ENCODE results near the gene TNNT2. TPM values are rescaled to one million over a fixed set of nuclear protein-coding genes. Genes with fewer than 3 reads are reported as not detected.

Gene TNNT2
- polyA plus RNA-seq, 4 donors = 0.78 to 86.7 (median 12.6) TPM

DNA sequence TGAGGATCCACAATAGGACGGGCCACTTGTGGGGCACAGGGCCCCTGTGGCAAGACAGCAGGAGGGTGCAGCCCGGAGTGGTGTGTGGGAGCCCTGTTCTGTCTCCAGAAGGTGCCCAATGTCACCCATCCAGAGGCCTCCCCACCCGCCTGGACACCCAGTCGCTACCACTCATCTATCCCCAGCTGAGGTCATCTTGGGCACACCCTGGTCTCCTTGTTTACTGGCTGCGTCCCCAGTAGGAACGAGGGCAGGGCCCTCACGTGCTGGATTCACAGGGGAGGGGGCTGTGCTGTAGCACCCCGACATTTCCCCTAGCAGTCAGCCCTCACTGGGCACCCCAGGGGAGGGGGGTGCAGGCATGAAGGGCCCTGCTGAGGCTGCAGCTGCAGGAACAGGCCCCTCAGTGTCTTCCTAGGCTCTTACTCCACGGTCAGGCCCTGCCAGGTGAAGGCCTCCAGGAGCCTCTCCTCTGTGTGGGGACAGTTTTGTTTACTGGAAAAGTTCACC is 2.3 kb upstream of the TNNT2 start:
- Histone ChIP-seq H3K9me3 (ENCODE audit: control insufficient read depth in 2 of 2, insufficient read depth in 1 of 2, low read depth in 1 of 2, low read length in 1 of 2) (no peaks in the 10 kb centered on the region), H3K4me1 (ENCODE audit: control insufficient read depth in 3 of 3, insufficient read depth in 2 of 3, low read depth in 1 of 3, low read length in 2 of 3) (peaks cover 0 to 10% (median 0%) of the 10 kb centered on the region in 3 donors), H3K36me3 (ENCODE audit: control insufficient read depth in 3 of 3, insufficient read depth in 2 of 3, low read depth in 1 of 3, low read length in 3 of 3) (peaks cover 0 to 53% (median 8%) of the 10 kb centered on the region in 3 donors), H3K4me3 (ENCODE audit: low read depth in 1 of 3, low read length in 3 of 3) (no peak overlapping the region), H3K27me3 (ENCODE audit: control insufficient read depth in 3 of 3, insufficient read depth in 3 of 3, low read length in 3 of 3) (peaks cover 0 to 10% (median 0%) of the 10 kb centered on the region in 3 donors), H3K27ac (ENCODE audit: low read depth in 1 of 3, low read length in 2 of 3) (no peak overlapping the region)
- FAIRE-seq (no peak), DNase-seq (no peak)
- WGBS, 3 donors = 44 to 75% (median 66%) methylated on average over 9 of the region's 9 CpGs

GRCh38 chr1:201378804-201379203 is 1.3 kb upstream of the TNNT2 start:
- peaks cover 0 to 43% (median 5%) of the 10 kb centered on the region in 3 donors for H3K36me3 ChIP-seq (ENCODE audit: control insufficient read depth in 3 of 3, insufficient read depth in 2 of 3, low read depth in 1 of 3, low read length in 3 of 3)
- no peak overlapping the region for H3K27ac ChIP-seq (ENCODE audit: low read depth in 1 of 3, low read length in 2 of 3)
- peaks cover 0 to 10% (median 0%) of the 10 kb centered on the region in 3 donors for H3K4me1 ChIP-seq (ENCODE audit: control insufficient read depth in 3 of 3, insufficient read depth in 2 of 3, low read depth in 1 of 3, low read length in 2 of 3)
- H3K4me3 ChIP-seq (ENCODE audit: low read depth in 1 of 3, low read length in 3 of 3) = no peak overlapping the region
- FAIRE-seq (no peak), DNase-seq (no peak)
- no peaks in the 10 kb centered on the region for H3K9me3 ChIP-seq (ENCODE audit: control insufficient read depth in 2 of 2, insufficient read depth in 1 of 2, low read depth in 1 of 2, low read length in 1 of 2)
- 38 to 76% (median 55%) methylated on average over 6 of the region's 6 CpGs for WGBS, 3 donors
- H3K27me3 ChIP-seq (ENCODE audit: control insufficient read depth in 3 of 3, insufficient read depth in 3 of 3, low read length in 3 of 3) = peaks cover 0 to 11% (median 0%) of the 10 kb centered on the region in 3 donors

DNA sequence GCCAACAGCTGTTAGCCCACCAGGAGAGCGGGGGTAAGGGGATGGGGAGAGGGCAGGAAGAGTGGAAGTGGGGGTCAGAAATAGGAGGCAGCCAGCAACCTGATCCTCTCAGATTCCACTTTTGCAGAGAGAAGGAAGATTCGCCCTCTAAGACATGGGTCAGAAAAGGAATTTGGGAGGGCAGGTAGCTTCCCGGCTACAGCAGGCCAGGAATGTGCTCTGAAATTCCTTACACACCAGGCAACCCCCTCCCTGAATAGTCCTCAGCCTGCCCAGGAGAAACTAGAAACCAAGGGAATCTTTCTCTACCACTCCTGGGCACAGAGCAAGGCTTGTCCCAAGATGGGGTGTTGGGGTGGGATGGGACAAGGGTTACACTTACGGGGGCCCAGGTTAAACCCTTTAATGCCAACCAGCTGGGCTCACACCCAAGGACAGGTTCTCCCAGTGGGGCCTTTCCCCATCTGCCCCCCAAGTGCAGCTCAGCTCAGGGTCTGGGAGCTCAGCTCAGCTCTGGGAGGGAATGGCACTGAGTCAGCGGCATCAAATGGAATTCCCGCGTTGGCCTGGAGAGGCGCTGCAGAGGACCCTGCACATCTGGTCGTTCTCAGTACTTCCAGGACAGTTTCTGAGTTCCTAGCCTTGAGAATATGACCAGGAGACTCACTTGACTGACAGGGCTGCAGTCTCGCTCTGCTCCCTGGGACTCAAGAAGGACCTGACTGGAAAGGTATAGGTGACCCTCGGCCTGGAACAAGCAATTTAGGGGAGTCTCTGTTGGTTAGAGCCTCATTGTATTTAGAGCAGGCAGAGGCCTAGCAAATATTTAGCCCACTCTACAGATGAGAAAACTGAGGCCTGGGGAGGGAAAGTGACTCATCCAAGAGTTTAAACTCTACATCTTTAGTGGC is 761 bp downstream of the TNNT2 start:
- no peaks in the 10 kb centered on the region for H3K9me3 ChIP-seq (ENCODE audit: control insufficient read depth in 2 of 2, insufficient read depth in 1 of 2, low read depth in 1 of 2, low read length in 1 of 2)
- H3K4me1 ChIP-seq (ENCODE audit: control insufficient read depth in 3 of 3, insufficient read depth in 2 of 3, low read depth in 1 of 3, low read length in 2 of 3) = peaks cover 0 to 10% (median 0%) of the 10 kb centered on the region in 3 donors
- H3K4me3 ChIP-seq (ENCODE audit: low read depth in 1 of 3, low read length in 3 of 3) = no peak overlapping the region
- H3K27ac ChIP-seq (ENCODE audit: low read depth in 1 of 3, low read length in 2 of 3) = no peak overlapping the region
- 23 to 38% (median 35%) methylated on average over 11 of the region's 11 CpGs for WGBS, 3 donors
- DNase-seq = peak; percentile 61 to 70
- peaks cover 0 to 28% (median 0%) of the 10 kb centered on the region in 3 donors for H3K27me3 ChIP-seq (ENCODE audit: control insufficient read depth in 3 of 3, insufficient read depth in 3 of 3, low read length in 3 of 3)
- H3K36me3 ChIP-seq (ENCODE audit: control insufficient read depth in 3 of 3, insufficient read depth in 2 of 3, low read depth in 1 of 3, low read length in 3 of 3) = peaks cover 0 to 22% (median 0%) of the 10 kb centered on the region in 3 donors
- FAIRE-seq = no peak

- H3K9me3 ChIP-seq (ENCODE audit: control insufficient read depth in 2 of 2, insufficient read depth in 1 of 2, low read depth in 1 of 2, low read length in 1 of 2) = no peaks in the 10 kb centered on the region
- DNase-seq (no peak), FAIRE-seq (no peak)
- peaks cover 0 to 10% (median 0%) of the 10 kb centered on the region in 3 donors for H3K4me1 ChIP-seq (ENCODE audit: control insufficient read depth in 3 of 3, insufficient read depth in 2 of 3, low read depth in 1 of 3, low read length in 2 of 3)
- no peak overlapping the region for H3K27ac ChIP-seq (ENCODE audit: low read depth in 1 of 3, low read length in 2 of 3)
- H3K36me3 ChIP-seq (ENCODE audit: control insufficient read depth in 3 of 3, insufficient read depth in 2 of 3, low read depth in 1 of 3, low read length in 3 of 3) = peaks cover 0 to 16% (median 0%) of the 10 kb centered on the region in 3 donors
- no peak overlapping the region for H3K4me3 ChIP-seq (ENCODE audit: low read depth in 1 of 3, low read length in 3 of 3)
- H3K27me3 ChIP-seq (ENCODE audit: control insufficient read depth in 3 of 3, insufficient read depth in 3 of 3, low read length in 3 of 3) = peaks cover 0 to 35% (median 0%) of the 10 kb centered on the region in 3 donors
- WGBS, 3 donors = 8 to 26% (median 20%) methylated on average over 4 of the region's 4 CpGs
Observed at GRCh38 chr1:201376107-201376463, 1.4 kb downstream of the TNNT2 start.

DNA sequence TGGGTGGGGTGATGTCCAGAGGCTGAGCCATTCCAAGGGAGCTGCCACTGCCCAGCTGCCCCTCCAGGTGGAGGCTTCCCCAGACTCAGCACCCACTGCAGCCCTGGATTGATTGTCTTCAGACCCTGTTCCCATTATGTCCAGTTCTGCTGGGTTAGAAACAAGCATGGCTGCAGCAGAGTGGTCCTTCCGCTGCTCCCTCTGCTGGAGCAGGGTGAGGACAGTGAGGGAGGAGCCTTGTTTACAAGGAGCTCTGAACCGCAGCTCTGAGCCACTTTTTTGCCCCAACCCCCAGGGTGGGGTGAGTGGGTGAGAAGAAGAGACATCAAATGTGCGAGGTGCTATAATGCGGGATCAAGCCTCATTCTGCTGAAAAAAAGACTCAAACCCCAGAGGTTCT is 2.3 kb downstream of the TNNT2 start:
- Histone ChIP-seq H3K27ac (ENCODE audit: low read depth in 1 of 3, low read length in 2 of 3) (no peak overlapping the region), H3K27me3 (ENCODE audit: control insufficient read depth in 3 of 3, insufficient read depth in 3 of 3, low read length in 3 of 3) (peaks cover 0 to 42% (median 0%) of the 10 kb centered on the region in 3 donors), H3K4me3 (ENCODE audit: low read depth in 1 of 3, low read length in 3 of 3) (no peak overlapping the region), H3K36me3 (ENCODE audit: control insufficient read depth in 3 of 3, insufficient read depth in 2 of 3, low read depth in 1 of 3, low read length in 3 of 3) (peaks cover 0 to 9% (median 0%) of the 10 kb centered on the region in 3 donors), H3K9me3 (ENCODE audit: control insufficient read depth in 2 of 2, insufficient read depth in 1 of 2, low read depth in 1 of 2, low read length in 1 of 2) (no peaks in the 10 kb centered on the region), H3K4me1 (ENCODE audit: control insufficient read depth in 3 of 3, insufficient read depth in 2 of 3, low read depth in 1 of 3, low read length in 2 of 3) (peaks cover 0 to 10% (median 0%) of the 10 kb centered on the region in 3 donors)
- WGBS, 3 donors = 31 to 57% (median 48%) methylated on average over 4 of the region's 4 CpGs
- FAIRE-seq = no peak
- no peak for DNase-seq

- DNase-seq (no peak), FAIRE-seq (no peak)
- Histone ChIP-seq H3K9me3 (ENCODE audit: control insufficient read depth in 2 of 2, insufficient read depth in 1 of 2, low read depth in 1 of 2, low read length in 1 of 2) (no peaks in the 10 kb centered on the region), H3K4me3 (ENCODE audit: low read depth in 1 of 3, low read length in 3 of 3) (no peak overlapping the region), H3K4me1 (ENCODE audit: control insufficient read depth in 3 of 3, insufficient read depth in 2 of 3, low read depth in 1 of 3, low read length in 2 of 3) (peaks cover 0 to 10% (median 0%) of the 10 kb centered on the region in 3 donors), H3K36me3 (ENCODE audit: control insufficient read depth in 3 of 3, insufficient read depth in 2 of 3, low read depth in 1 of 3, low read length in 3 of 3) (peaks cover 0 to 2% (median 0%) of the 10 kb centered on the region in 3 donors), H3K27me3 (ENCODE audit: control insufficient read depth in 3 of 3, insufficient read depth in 3 of 3, low read length in 3 of 3) (peaks cover 0 to 49% (median 0%) of the 10 kb centered on the region in 3 donors), H3K27ac (ENCODE audit: low read depth in 1 of 3, low read length in 2 of 3) (no peak overlapping the region)
- WGBS, 3 donors = 12 to 34% (median 17%) methylated on average over 7 of the region's 7 CpGs
Observed at GRCh38 chr1:201374364-201374763, 3.1 kb downstream of the TNNT2 start.

- FAIRE-seq (no peak), DNase-seq (no peak)
- H3K4me3 ChIP-seq (ENCODE audit: low read depth in 1 of 3, low read length in 3 of 3) = no peak overlapping the region
- WGBS, 3 donors = 51 to 64% (median 58%) methylated on average over 6 of the region's 6 CpGs
- no peak overlapping the region for H3K27ac ChIP-seq (ENCODE audit: low read depth in 1 of 3, low read length in 2 of 3)
- H3K36me3 ChIP-seq (ENCODE audit: control insufficient read depth in 3 of 3, insufficient read depth in 2 of 3, low read depth in 1 of 3, low read length in 3 of 3) = no peaks in the 10 kb centered on the region
- peaks cover 0 to 61% (median 0%) of the 10 kb centered on the region in 3 donors for H3K27me3 ChIP-seq (ENCODE audit: control insufficient read depth in 3 of 3, insufficient read depth in 3 of 3, low read length in 3 of 3)
- no peaks in the 10 kb centered on the region for H3K9me3 ChIP-seq (ENCODE audit: control insufficient read depth in 2 of 2, insufficient read depth in 1 of 2, low read depth in 1 of 2, low read length in 1 of 2)
- H3K4me1 ChIP-seq (ENCODE audit: control insufficient read depth in 3 of 3, insufficient read depth in 2 of 3, low read depth in 1 of 3, low read length in 2 of 3) = peaks cover 0 to 3% (median 0%) of the 10 kb centered on the region in 3 donors
Observed at GRCh38 chr1:201371792-201372191, 5.7 kb downstream of the TNNT2 start.

- H3K9me3 ChIP-seq (ENCODE audit: control insufficient read depth in 2 of 2, insufficient read depth in 1 of 2, low read depth in 1 of 2, low read length in 1 of 2) = no peaks in the 10 kb centered on the region
- no peak overlapping the region for H3K4me3 ChIP-seq (ENCODE audit: low read depth in 1 of 3, low read length in 3 of 3)
- WGBS, 3 donors = 60 to 74% (median 71%) methylated on average over 9 of the region's 9 CpGs
- no peak for FAIRE-seq
- no peaks in the 10 kb centered on the region for H3K4me1 ChIP-seq (ENCODE audit: control insufficient read depth in 3 of 3, insufficient read depth in 2 of 3, low read depth in 1 of 3, low read length in 2 of 3)
- H3K36me3 ChIP-seq (ENCODE audit: control insufficient read depth in 3 of 3, insufficient read depth in 2 of 3, low read depth in 1 of 3, low read length in 3 of 3) = no peaks in the 10 kb centered on the region
- no peak for DNase-seq
- no peak overlapping the region for H3K27ac ChIP-seq (ENCODE audit: low read depth in 1 of 3, low read length in 2 of 3)
- peaks cover 0 to 65% (median 0%) of the 10 kb centered on the region in 3 donors for H3K27me3 ChIP-seq (ENCODE audit: control insufficient read depth in 3 of 3, insufficient read depth in 3 of 3, low read length in 3 of 3)
Observed at GRCh38 chr1:201371276-201371675, 6.2 kb downstream of the TNNT2 start.

All from small intestine (tissue), 7 donors.